ENCODE results near the gene PRSS56. TPM values are rescaled to one million over a fixed set of nuclear protein-coding genes. Genes with fewer than 3 reads are reported as not detected.

PRSS56 gene
- total RNA-seq, 1 donor from 2014 or later = not detected

GRCh38 chr2:232502911-232503808 lies 17.0 kb upstream of the PRSS56 start:
- ATAC-seq = peak; percentile 4

DNA sequence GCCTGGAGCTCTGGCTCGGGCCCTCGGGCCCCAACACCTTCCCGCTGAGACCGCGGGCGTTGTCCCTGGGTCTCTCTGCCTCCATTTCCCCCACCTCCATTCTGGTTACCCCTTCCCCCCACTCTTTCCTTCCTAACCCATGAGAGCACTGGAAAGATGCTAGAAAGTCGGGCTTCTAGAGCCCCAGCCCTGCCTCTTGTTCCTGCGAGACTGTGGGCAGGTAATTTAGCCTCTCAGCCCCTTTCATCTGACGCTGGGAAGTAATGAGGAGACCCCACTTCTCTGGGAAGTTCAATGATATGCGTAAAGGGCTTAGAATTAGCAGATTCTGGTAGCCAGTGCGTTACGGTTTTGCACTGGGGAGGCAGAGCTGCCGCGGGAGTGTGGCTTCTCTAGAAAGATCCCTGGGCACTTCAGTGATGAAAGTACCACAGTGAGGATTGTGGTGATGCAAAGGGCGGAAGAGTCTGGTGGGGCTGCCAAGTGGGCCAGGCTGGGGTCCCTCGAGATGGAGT lies 16.3 kb upstream of the PRSS56 start:
- no peak for ATAC-seq

GRCh38 chr2:232504438-232504837 lies 15.8 kb upstream of the PRSS56 start:
- no peak for ATAC-seq

- ATAC-seq = no peak
Measured at GRCh38 chr2:232505856-232506255, 14.3 kb upstream of the PRSS56 start.

GRCh38 chr2:232506709-232507108 lies 13.5 kb upstream of the PRSS56 start:
- no peak for ATAC-seq

DNA sequence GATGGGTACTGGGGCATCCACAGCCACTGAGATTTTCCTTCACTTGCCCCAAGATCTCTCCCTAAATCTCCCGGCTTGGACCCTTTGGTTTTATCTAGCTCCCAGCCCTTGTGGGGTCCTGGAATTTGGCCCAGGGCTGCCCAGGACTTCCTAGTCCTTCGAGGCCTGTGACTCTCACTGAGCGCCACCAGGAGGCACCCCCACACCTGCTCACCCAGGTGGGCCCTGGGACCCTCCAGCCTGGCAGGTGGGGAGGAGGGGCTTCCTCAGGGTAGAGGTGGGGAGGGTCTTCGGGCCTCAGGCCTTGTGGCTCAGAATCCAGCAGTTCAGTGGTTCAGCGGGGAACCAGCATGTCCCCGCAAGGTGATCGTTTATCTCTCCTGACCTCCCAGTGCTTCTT lies 11.9 kb upstream of the PRSS56 start:
- no peak for ATAC-seq

- ATAC-seq = no peak
Measured at GRCh38 chr2:232511336-232511890, 8.8 kb upstream of the PRSS56 start.

- ATAC-seq = no peak
Measured at GRCh38 chr2:232512602-232513001, 7.6 kb upstream of the PRSS56 start.

GRCh38 chr2:232513353-232513752 lies 6.8 kb upstream of the PRSS56 start:
- ATAC-seq = no peak

GRCh38 chr2:232515639-232516038 lies 4.5 kb upstream of the PRSS56 start:
- no peak for ATAC-seq

- no peak for ATAC-seq
Measured at GRCh38 chr2:232516551-232516950, 3.6 kb upstream of the PRSS56 start.

DNA sequence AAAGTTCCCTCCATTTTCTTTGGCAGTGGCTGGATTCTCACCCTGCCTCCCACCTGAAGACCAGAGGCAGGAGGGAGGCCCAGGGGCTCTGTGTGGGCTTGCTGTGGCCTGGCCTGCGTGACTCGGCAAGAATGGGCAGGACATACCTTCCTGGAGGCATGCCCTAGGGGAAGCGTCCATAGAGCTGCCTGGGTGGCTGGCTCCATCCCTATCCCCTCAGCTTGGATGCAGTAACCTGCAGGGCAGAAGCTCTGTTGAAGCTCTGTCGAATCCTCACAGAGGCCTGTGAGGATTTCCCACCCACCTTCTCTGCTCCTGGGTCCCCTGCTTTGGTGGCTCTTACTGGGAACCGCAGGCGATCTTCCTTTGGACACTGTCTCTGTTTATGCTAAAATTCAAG lies 1.3 kb upstream of the PRSS56 start:
- ATAC-seq = no peak

GRCh38 chr2:232520489-232520888 lies 301 bp downstream of the PRSS56 start:
- no peak for ATAC-seq

DNA sequence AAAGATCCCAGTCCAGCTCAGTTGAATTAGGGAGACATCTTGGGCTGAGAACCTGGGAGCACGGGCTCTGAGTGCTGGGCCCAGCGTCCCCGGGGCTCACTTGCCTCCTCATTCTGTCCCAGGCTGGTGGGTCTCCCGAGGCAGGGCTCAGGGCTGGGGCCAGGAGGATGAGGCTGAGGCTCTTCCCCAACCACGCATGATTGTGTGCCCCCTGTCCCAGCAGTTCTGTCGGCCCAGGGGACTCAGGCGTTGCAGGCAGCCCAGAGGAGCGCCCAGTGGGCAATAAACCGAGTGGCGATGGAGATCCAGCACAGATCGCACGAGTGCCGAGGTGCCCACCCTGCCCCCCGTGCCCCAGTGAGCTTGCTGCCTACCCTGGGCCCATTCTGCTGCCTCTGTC lies 910 bp downstream of the PRSS56 start:
- no peak for ATAC-seq

DNA sequence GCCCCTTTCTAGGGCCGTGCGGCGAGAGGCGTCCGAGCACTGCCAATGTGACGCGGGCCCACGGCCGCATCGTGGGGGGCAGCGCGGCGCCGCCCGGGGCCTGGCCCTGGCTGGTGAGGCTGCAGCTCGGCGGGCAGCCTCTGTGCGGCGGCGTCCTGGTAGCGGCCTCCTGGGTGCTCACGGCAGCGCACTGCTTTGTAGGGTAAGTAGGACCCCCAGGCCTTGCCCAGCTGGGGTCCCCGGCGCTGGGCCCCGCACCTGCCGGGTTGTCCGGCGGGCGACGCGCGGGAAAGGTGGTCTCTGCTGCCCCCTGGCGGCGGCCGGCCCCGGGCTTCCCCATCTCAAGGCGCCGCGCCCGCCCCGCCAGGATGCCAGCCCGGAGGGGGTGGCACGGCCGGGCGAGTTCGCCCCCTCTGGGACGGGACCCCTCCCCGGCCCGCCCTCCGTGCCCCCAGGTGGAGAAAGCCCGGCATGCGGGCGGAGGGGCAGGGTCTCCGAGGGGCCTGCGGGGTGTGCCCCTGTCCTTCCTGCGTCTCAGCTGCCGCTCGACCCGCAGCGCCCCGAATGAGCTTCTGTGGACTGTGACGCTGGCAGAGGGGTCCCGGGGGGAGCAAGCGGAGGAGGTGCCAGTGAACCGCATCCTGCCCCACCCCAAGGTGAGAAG lies 1.9 kb downstream of the PRSS56 start:
- ATAC-seq = peak; percentile 38

DNA sequence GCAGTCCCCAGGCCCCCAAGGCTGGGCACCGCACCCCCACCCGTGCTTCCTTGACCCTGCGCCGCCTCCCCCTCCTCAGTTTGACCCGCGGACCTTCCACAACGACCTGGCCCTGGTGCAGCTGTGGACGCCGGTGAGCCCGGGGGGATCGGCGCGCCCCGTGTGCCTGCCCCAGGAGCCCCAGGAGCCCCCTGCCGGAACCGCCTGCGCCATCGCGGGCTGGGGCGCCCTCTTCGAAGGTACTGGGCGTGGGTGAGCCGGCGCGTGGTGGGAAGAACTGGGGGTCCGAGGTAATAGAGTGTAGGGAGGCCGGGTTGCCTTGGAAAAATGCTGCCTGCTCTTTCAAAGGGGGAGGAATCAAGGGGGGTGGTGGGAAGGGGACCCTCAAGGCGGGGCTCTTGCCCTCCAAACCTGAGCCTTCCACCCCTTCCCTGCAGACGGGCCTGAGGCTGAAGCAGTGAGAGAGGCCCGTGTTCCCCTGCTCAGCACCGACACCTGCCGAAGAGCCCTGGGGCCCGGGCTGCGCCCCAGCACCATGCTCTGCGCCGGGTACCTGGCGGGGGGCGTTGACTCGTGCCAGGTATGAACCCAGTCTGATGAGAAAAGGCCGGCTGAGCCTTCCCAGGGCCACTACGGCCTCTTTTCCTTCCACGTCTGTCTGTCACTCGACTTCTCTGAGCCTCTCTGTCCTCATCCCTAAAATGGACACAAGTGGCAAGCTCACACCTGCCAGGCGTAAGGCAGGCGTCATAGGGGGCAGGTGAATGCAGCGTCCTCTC lies 2.6 kb downstream of the PRSS56 start:
- ATAC-seq = no peak

- no peak for ATAC-seq
Measured at GRCh38 chr2:232523402-232523681, 3.2 kb downstream of the PRSS56 start.

DNA sequence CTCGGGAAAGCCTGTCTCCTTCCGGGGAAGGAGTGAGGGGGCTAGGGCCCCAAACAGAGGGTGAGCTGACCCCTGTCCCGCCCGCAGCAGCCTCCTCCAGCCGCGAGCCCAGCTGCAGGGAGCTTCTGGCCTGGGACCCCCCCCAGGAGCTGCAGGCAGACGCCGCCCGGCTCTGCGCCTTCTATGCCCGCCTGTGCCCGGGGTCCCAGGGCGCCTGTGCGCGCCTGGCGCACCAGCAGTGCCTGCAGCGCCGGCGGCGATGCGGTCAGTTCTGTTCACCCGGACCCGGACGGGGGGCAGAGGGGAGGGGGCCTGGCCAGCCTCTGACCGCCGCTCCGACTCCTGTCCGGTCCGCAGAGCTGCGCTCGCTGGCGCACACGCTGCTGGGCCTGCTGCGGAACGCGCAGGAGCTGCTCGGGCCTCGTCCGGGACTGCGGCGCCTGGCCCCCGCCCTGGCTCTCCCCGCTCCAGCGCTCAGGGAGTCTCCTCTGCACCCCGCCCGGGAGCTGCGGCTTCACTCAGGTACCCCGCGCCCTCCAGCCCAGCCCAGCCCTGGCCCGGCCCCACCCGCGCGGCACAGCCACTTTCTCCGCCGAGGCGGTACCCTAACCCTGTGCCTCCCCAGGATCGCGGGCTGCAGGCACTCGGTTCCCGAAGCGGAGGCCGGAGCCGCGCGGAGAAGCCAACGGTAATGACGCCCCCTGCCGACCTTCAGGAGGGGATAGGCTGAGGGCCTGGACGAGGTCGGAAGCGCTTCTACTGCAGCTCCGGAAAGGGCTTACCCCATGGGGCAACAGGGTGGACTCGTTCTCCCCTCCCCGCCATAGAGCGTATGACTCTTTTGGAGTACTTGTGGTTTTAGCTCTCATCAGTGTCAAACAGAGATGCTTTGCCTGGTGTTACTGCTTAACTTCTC lies 3.8 kb downstream of the PRSS56 start:
- peak; percentile 12 for ATAC-seq

DNA sequence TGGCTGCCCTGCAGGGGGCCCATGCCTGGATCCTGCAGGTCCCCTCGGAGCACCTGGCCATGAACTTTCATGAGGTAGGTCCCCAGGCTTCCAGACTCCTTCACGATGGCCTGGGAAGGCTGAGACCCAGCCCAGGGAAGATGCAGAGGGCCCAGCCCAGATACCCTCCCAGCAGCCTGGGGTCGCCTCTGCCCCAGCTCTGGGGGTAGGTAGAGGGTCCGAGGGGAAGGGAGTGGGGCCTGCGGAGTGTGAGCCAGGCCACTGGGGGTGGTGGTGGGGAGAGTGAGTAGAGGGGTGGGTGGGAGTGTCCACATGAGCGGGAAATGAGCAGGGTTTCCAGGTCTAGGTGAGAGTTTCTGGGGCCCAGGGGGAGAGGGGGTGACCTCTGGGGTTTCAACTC lies 4.6 kb downstream of the PRSS56 start:
- ATAC-seq = no peak

DNA sequence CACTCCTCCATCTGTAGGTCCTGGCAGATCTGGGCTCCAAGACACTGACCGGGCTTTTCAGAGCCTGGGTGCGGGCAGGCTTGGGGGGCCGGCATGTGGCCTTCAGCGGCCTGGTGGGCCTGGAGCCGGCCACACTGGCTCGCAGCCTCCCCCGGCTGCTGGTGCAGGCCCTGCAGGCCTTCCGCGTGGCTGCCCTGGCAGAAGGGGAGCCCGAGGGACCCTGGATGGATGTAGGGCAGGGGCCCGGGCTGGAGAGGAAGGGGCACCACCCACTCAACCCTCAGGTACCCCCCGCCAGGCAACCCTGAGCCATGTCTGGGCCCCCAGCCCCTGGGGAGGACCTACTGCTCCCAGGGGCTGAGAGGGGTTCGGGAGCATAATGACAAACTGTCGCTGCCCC lies 5.0 kb downstream of the PRSS56 start:
- ATAC-seq = no peak

DNA sequence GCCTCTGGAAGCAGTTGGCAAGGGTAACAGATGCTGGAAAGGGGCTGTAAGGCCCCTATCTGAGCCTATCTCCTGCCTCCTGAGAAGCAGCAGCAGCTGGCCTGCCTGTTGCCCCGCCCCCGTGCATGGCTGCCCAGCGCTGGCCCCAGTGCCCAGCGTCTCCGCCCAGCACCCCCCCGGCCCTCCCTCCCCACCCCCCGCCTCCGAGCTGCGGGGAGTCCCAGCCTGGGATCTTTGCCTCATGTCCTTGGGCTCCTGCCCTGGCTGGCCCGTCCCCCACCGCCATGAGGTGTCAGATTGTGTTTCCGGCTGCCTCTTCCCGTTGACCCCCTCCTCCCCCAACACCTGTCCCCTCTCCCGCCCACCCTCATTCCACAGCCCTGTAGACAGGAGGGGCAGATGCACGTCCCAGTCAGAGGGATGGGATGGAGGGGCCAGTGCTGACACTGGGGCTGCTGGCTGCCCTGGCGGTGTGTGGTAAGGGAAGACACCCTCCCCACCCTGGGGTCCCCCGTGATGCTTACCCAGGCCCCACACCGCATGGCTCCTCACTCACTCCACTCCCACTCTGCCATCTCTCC lies 5.7 kb downstream of the PRSS56 start, which contains the start of gene CHRND:
Gene CHRND (plus strand): TSS at position 370 of the 581 bp plus-strand sequence. CDS start 56 bp downstream, at position 426.
- no peak for ATAC-seq

Measured in esophagus mucosa (tissue), 1 donor.